NCI-H226 (cell line): ENCODE data around the gene RALGPS1.

Experiments
- DNase-seq: peaks from one replicate; pipeline ENCODE4 v3.0.0-alpha.2; 2015

The RALGPS1 gene

GRCh38 chr9:127229691-127230417 lies 315.3 kb downstream of the RALGPS1 start:
- no peak for DNase-seq

- DNase-seq = no peak
Observed at GRCh38 chr9:127231666-127232065, 317.1 kb downstream of the RALGPS1 start.

GRCh38 chr9:127232833-127233549 lies 318.4 kb downstream of the RALGPS1 start:
- DNase-seq = no peak

GRCh38 chr9:127233550-127233949 lies 319.0 kb downstream of the RALGPS1 start:
- no peak for DNase-seq

- DNase-seq = no peak
Observed at GRCh38 chr9:127233989-127234388, 319.4 kb downstream of the RALGPS1 start.

- DNase-seq = no peak
Observed at GRCh38 chr9:127237801-127238200, 323.2 kb downstream of the RALGPS1 start.

GRCh38 chr9:127241354-127241753 lies 326.8 kb downstream of the RALGPS1 start:
- DNase-seq = no peak

GRCh38 chr9:127244609-127245601 lies 330.3 kb downstream of the RALGPS1 start:
- peak; percentile 95 for DNase-seq

GRCh38 chr9:127245637-127246164 lies 331.1 kb downstream of the RALGPS1 start:
- DNase-seq = no peak

GRCh38 chr9:127248241-127248640 lies 333.7 kb downstream of the RALGPS1 start:
- DNase-seq = peak; percentile 4

- DNase-seq = no peak
Observed at GRCh38 chr9:127249877-127250276, 335.3 kb downstream of the RALGPS1 start.

- no peak for DNase-seq
Observed at GRCh38 chr9:127250896-127251391, 336.4 kb downstream of the RALGPS1 start.

- DNase-seq = no peak
Observed at GRCh38 chr9:127252410-127253318, 338.1 kb downstream of the RALGPS1 start.

GRCh38 chr9:127253446-127253845 lies 338.9 kb downstream of the RALGPS1 start:
- DNase-seq = no peak

- DNase-seq = no peak
Observed at GRCh38 chr9:127255692-127256091, 341.1 kb downstream of the RALGPS1 start.

- no peak for DNase-seq
Observed at GRCh38 chr9:127256324-127256723, 341.7 kb downstream of the RALGPS1 start.

GRCh38 chr9:127258606-127259471 lies 344.3 kb downstream of the RALGPS1 start:
- no peak for DNase-seq

- no peak for DNase-seq
Observed at GRCh38 chr9:127262602-127263001, 348.0 kb downstream of the RALGPS1 start.

GRCh38 chr9:127263237-127263636 lies 348.7 kb downstream of the RALGPS1 start:
- DNase-seq = no peak

- no peak for DNase-seq
Observed at GRCh38 chr9:127263664-127264063, 349.1 kb downstream of the RALGPS1 start.
